Measurements from ENCODE around the gene SF3B3. TPM values are rescaled to one million over a fixed set of nuclear protein-coding genes. Genes with fewer than 3 reads are reported as not detected.
A peak's percentile ranks its signal among the peaks of the same experiment; 100 is the strongest.
"Not testable (repeated sequence)": the region's sequence is repeated elsewhere in the genome, so short reads cannot be mapped to it uniquely, and the experiment has no call there.

The SF3B3 gene
- total RNA-seq, 1 donor from 2014 or later = 131 TPM

DNA sequence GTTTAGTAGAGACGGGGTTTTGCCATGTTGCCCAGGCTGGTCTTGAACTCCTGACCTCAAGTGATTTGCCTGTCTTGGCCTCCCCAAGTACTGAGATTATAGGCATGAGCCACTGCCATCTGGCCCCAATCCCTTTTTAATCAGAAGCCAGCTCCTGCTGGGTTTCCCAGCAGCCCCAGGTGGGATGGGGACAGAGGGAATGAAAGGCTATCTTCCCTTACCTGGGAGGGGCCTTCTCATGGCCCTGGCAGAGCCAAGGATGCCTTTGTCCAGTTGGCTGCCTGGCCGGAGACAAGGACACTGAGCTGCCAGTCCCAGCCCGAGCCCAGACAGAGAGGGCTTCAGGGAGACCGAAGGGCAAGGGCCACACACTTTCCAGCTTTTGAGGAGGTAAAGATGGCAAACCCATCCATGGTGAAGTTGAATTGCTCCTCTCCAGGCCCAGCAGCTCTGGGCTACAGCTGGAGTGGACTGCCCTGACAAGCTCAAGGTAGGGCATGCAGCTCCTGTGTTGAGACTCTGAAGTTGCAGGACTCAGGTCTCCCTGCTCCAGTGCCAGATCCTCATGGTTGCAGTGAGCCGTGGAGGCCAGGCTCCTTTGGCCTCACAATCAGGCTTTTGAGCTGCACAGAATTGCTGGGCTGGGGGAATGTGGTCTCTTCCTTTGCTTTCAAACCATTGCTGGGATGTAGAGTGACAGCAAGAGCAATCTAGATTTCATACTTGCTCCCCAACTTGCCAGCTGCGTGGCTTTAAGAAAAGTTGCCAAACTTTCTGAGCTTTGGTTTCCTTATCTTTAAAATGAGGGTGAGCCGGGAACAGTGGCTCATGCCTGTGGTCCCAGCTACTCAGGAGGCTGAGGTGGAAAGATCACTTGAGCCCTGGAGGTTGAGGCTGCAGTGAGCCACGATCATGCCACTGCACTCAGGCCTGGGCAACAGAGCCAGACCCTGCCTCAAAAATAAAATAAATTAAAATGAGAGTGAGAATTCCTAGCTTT is 78.3 kb downstream of the SF3B3 start:
- intact Hi-C loops (cut with DNase I) = no loop called here
- DNase-seq (ENCODE audit: missing footprints) (no peak), ATAC-seq (no peak)

DNA sequence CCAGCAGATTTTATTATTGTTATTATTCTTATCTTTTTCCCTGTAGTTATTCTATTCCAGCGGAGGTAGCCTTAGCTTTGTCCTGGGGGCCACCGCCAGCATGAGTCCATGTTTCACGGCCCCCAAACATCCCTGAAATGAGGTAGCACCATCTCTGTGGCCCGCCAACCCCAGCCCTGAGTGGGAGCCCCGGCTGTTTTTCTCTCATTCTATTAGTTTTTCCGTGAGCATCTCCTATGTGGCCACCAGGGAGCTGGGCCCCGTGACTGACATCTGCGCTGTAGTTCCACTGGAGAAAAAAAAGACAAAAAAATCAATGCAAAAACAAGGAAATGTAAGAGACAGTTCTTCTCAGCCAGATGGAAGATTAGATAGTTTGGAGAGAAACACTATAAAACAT is 79.2 kb downstream of the SF3B3 start:
- ATAC-seq (no peak), DNase-seq (ENCODE audit: missing footprints) (no peak)
- intact Hi-C loops (cut with DNase I) = no loop called here

- no peak for DNase-seq (ENCODE audit: missing footprints)
- no peak for ATAC-seq
- intact Hi-C loops (cut with DNase I) = no loop called here
Observed at GRCh38 chr16:70604407-70605282, 81.0 kb downstream of the SF3B3 start.

DNA sequence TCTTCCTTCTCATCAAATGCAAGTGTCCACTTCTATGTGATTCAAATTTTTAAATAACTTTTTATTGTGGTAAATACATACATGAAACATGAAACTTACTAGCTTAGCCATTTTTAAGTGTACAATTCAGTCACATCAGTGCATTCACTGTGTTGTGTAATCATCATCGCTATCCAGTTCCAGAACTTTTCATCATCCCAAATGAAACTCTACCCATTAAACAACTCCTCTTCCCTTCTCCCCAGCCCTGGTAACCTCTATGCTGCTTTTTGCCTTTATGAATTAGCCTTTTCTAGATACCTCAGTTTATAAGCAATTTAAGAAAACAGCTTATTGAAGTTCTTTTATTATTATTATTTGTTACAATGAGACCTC is 81.7 kb downstream of the SF3B3 start:
- ATAC-seq (peak; percentile 26), DNase-seq (ENCODE audit: missing footprints) (no peak)
- intact Hi-C loops (cut with DNase I) = no loop called here

- DNase-seq (ENCODE audit: missing footprints) (no peak), ATAC-seq (no peak)
- intact Hi-C loops (cut with DNase I) = no loop called here
Observed at GRCh38 chr16:70608521-70608920, 84.9 kb downstream of the SF3B3 start.

DNA sequence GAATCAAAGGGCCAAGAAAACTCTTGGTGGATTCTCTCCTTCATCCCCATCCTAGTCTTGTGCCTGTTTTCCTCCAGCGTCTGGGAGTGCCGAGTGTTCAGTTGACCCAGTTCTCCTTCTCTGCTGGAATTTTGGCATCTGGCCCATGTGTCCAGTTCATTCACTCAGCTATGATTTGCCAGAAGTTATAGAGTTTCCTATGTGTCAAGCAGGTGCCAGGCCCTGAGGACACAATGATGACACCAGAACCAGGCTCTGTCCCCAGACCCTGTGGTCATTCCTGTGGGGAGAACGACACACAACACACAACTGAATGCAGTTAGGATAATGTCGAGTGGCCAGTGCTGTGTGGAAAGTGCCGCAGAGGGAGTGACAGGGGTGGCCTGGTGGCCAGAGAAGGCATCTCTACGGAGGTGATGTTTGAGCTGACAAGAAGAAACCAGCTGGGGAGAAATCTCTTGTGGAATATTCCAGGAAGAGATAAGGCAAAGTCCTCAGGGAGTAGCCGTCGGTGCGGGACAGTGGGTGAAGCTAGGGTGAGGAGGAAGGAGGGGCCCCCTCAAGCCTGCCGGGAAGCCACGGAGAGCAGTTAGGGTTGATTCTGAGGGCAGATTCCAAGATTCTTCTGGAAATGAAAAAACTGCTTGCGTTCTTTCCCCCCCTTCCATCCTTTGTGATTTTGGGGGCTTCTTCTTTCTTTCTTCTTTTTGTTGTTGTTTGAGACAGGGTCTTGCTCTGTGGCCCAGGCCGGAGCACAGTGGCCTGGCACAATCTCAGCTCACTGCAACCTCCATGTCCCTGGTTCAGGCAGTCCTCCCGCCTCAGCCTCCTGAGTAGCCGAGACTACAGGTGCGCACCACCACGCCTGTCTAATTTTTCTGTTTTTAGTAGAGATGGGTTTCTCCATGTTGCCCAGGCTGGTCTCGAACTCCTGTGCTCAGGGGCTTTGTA is 86.9 kb downstream of the SF3B3 start:
- ATAC-seq (peak; percentile 64), DNase-seq (ENCODE audit: missing footprints) (no peak)
- intact Hi-C loops (cut with DNase I) = no loop called here

GRCh38 chr16:70611224-70611598 is 87.6 kb downstream of the SF3B3 start:
- intact Hi-C loops (cut with DNase I) = no loop called here
- ATAC-seq (no peak), DNase-seq (ENCODE audit: missing footprints) (no peak)

DNA sequence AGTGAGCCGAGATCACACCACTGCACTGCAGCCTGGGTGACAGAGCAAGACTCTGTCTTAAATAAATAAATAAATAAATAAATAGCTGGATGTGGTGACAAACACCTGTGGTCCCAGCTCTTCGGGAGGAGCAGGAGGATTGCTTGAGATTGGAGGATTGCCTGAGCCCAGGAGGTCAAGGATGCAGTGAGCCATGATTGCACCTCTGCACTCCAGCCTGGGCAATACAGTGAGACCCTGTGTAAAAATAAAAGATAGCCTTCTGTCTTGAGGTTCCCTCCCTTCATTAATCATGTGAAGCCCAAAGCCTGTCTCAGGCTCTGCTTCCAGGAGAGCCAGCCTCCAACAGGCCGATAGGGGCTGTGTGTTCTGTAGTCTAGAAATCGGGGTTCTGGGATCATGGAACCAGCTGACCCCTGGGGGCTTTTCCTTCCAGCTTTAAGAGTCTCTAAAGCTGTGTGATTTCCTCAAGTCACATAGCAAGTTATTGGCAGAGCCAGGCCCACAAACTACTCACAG is 88.2 kb downstream of the SF3B3 start:
- no peak for DNase-seq (ENCODE audit: missing footprints)
- intact Hi-C loops (cut with DNase I) = no loop called here
- ATAC-seq = no peak

GRCh38 chr16:70612931-70613330 is 89.3 kb downstream of the SF3B3 start:
- no peak for ATAC-seq
- DNase-seq (ENCODE audit: missing footprints) = no peak
- intact Hi-C loops (cut with DNase I) = no loop called here

GRCh38 chr16:70614208-70614951 is 90.8 kb downstream of the SF3B3 start:
- no peak for DNase-seq (ENCODE audit: missing footprints)
- no peak for ATAC-seq
- intact Hi-C loops (cut with DNase I) = no loop called here

DNA sequence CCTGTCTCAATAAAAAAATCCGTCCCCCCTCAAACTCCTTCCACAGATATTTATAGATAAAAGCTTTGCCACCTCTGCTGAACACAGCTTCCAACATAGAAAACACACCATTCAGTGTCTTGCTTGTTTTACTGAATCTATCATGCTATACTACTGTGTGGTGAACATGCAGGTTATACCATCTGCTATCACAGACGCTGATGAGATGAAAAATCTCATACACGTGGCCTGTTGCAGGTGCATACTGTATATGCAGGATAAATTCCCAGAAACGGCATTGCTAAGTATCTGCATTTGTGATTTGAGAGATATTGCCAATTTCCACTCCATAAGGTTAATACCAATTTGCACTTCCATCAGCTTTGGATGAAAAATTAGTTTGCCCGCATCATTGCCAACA is 92.3 kb downstream of the SF3B3 start:
- intact Hi-C loops (cut with DNase I) = no loop called here
- no peak for ATAC-seq

DNA sequence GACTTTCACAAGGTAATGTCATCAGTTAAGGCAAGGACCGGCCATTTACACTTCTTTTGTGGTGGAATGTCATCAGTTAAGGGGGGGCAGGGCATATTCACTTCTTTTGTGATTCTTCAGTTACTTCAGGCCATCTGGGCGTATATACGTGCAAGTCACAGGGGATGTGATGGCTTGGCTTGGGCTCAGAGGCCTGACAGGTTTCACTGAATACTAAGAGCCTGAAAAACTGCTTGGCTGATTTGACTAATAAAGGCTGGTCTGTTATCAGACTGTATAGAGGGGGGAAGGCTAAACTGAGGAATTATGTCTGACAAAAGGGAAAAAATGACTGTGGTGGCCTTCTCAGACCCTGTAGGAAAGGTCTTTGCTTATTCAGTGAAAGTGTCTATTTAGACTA is 98.2 kb downstream of the SF3B3 start:
- ATAC-seq; DNase-seq (ENCODE audit: missing footprints); intact Hi-C loops (cut with DNase I): not testable (repeated sequence)

More for the DNA sequence above, 92.3 kb downstream of the SF3B3 start:
- no peak for DNase-seq (ENCODE audit: missing footprints)

Other genes starting within 250 kb of the SF3B3 start
- 61.7 TPM for gene AARS1, start 234.3 kb upstream of the SF3B3 start, total RNA-seq
- 14.1 TPM for gene DDX19B, start 224.6 kb upstream of the SF3B3 start, total RNA-seq
- 23.3 TPM for gene DDX19A, start 176.9 kb upstream of the SF3B3 start, total RNA-seq
- gene ST3GAL2, start 84.7 kb upstream of the SF3B3 start, total RNA-seq = 25.6 TPM
- gene FCSK, start 69.2 kb upstream of the SF3B3 start, total RNA-seq = 7.5 TPM
- 46.5 TPM for gene COG4, start 262 bp upstream of the SF3B3 start, total RNA-seq
- 2.0 TPM for gene IL34, start 122.7 kb downstream of the SF3B3 start, total RNA-seq
- gene MTSS2, start 162.2 kb downstream of the SF3B3 start, total RNA-seq = 88.4 TPM